ENCODE results near the gene AZIN2.
A peak's percentile ranks its signal among the peaks of the same experiment; 100 is the strongest.

The AZIN2 gene

DNA sequence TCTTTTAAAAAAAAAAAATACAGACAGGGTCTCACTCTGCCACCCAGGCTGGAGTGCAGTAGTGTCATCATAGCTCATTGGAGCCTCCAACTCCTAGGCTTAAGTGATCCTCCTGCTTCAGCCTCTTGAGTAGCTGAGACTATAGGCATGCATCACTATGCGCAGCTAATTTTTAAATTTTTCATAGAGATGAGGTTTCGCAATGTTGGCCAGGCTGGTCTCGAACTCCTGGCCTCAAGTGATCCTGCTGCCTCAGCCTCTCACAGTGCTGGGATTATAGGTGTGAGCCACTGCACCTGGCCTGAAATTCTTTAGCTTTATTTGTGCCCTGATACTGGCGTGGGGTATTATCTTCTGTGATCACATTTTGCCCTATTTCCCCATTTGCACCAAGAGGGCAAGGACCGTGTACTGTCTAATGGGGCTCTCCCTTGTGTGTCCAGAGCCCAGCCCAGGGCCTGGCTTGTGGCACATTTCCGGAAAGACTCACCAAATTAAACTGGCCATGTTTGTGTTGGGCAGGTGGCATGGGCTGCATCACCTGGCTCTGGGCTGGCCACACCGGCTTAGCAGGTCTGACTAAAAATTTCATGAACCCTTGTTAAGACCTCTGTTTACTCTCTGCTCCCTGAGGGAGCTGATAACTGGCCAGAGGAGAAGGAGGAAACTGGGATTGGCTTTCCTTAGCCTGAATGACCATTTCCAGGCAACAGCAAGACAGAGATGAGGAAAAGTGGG lies 68.7 kb downstream of the AZIN2 start:
- Mint-ChIP-seq H3K4me3 (no peak overlapping the region), H3K9me3 (no peaks in the 10 kb centered on the region)

DNA sequence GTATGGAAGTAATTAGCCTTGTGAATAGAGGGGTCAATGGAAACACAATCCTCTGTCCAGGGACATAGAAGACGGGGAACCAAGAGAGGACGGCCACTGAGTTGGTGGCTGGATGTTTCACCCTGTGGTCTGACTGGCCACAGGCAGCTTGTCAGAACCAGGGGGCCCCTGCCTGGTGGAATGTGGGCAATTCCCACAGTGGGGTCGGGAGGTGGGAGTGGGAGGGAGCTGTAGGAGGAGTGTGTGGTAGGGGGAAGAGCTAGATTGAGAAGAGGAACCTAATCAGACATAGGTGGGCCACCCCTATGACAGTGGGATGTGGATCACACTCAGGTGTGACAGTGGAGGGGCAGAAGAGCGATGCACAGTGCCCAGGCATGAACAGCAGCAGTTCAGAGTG lies 69.6 kb downstream of the AZIN2 start:
- TF ChIP-seq, protein P1, sequence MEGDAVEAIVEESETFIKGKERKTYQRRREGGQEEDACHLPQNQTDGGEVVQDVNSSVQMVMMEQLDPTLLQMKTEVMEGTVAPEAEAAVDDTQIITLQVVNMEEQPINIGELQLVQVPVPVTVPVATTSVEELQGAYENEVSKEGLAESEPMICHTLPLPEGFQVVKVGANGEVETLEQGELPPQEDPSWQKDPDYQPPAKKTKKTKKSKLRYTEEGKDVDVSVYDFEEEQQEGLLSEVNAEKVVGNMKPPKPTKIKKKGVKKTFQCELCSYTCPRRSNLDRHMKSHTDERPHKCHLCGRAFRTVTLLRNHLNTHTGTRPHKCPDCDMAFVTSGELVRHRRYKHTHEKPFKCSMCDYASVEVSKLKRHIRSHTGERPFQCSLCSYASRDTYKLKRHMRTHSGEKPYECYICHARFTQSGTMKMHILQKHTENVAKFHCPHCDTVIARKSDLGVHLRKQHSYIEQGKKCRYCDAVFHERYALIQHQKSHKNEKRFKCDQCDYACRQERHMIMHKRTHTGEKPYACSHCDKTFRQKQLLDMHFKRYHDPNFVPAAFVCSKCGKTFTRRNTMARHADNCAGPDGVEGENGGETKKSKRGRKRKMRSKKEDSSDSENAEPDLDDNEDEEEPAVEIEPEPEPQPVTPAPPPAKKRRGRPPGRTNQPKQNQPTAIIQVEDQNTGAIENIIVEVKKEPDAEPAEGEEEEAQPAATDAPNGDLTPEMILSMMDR (IDR thresholded peaks at IDR 0.05; ENCODE audit: unreplicated experiment in 3 of 3): no peak
- Mint-ChIP-seq H3K36me3 (ENCODE audit: low read depth) (peaks cover 25% of the 10 kb centered on the region), H3K27me3 (ENCODE audit: low read depth) (no peaks in the 10 kb centered on the region), H3K4me3 (no peak overlapping the region), H3K4me1 (peaks cover 36% of the 10 kb centered on the region), H3K27ac (peak overlapping the region; percentile 26 to 71 (median 51)), H3K9me3 (no peaks in the 10 kb centered on the region)

More for the DNA sequence above, 68.7 kb downstream of the AZIN2 start:
- Mint-ChIP-seq H3K27me3 (ENCODE audit: low read depth) (no peaks in the 10 kb centered on the region), H3K36me3 (ENCODE audit: low read depth) (peaks cover 21% of the 10 kb centered on the region), H3K4me1 (peaks cover 34% of the 10 kb centered on the region), H3K27ac (peak overlapping the region in 2 of 3 experiments; percentile 26 to 71)
- TF ChIP-seq, protein P1 (IDR thresholded peaks at IDR 0.05; ENCODE audit: unreplicated experiment in 3 of 3): no peak

DNA sequence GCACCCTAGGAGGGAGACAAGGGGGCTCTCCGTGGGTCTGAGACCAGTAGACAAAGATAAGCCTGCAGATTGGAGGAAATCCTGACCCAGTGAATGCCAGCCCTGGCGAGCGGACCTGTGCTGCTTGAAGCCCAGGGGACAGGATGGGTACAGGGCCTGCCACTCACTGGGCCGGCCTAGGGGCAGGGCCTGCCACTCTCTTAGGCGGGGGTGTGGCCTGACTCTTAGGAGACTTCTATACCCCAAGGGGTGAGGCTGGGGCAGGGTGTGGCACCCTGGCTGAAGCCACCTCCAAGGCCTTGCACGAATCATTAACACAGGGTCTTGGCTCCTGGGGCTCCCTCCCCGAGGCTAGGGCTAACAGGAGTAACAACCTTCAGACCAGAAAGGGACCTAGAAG lies 70.2 kb downstream of the AZIN2 start:
- peaks cover 42% of the 10 kb centered on the region for H3K4me1 Mint-ChIP-seq
- H3K27ac Mint-ChIP-seq: peak overlapping the region; percentile 51 to 71 (median 67)
- no peaks in the 10 kb centered on the region for H3K27me3 Mint-ChIP-seq (ENCODE audit: low read depth)
- H3K9me3 Mint-ChIP-seq: no peaks in the 10 kb centered on the region
- peaks cover 31% of the 10 kb centered on the region for H3K36me3 Mint-ChIP-seq (ENCODE audit: low read depth)
- TF ChIP-seq, protein P1 (IDR thresholded peaks at IDR 0.05; ENCODE audit: unreplicated experiment in 3 of 3): no peak
- H3K4me3 Mint-ChIP-seq: no peak overlapping the region

DNA sequence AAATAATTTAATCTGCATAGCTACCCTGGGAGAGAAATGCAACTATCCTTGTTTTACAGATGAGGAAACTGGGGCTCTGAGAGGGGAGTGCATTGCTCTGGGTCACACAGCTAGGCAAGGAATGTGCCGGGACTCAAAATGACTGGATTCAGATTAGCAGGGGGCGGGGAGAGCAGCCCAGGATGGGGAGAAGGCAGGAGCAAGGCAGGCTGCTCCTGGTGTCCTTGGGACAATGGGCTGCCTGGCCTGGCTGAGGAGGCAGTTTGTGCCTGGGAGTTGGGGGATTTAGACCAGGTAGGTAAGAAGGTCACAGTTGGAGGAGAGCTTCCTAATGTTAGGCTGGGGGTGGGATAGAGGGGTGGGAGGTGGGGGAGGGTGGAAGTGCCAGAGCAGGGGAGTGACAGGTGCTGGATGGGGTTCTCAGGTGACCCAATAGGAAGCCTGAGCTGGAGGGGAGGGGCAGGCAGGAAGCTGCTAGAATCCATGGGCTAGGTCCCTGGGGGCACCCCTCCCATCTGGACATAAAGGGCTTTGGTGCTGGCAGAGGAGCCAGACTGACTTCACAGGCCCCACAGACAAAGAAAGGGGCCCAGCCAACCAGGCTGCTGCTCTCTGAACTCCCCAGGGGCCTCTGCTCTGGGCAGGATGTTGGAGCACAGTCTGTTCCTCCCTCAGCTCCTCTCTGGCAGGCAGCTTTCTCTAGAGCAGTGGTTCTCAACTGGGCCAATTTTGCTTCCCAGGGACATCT lies 71.9 kb downstream of the AZIN2 start:
- Mint-ChIP-seq H3K27ac (peak overlapping the region; percentile 2 to 82 (median 67)), H3K4me3 (no peak overlapping the region), H3K36me3 (ENCODE audit: low read depth) (peaks cover 34% of the 10 kb centered on the region), H3K4me1 (peaks cover 53% of the 10 kb centered on the region), H3K9me3 (no peaks in the 10 kb centered on the region), H3K27me3 (ENCODE audit: low read depth) (no peaks in the 10 kb centered on the region)
- TF ChIP-seq, protein P1 (IDR thresholded peaks at IDR 0.05; ENCODE audit: unreplicated experiment in 3 of 3): no peak

DNA sequence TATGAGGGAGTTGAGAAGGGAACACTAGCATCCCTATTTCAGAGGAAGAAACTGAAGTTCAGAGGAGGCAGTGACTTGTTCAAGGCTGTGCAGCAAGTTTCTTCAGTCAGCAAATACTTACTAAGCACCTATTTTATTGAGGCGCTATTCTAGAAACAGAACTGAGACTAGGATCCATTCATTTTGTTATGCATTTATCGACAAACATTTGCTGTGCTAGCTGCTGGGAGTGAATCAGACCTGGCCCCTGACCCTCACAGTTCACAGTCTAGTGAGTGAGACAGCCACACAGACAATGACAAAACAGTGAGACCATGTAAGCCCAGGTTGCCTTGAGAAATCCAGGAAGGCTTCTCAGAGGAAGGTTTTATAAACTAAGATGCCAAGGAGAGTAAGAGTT lies 72.7 kb downstream of the AZIN2 start:
- Mint-ChIP-seq H3K27me3 (ENCODE audit: low read depth) (no peaks in the 10 kb centered on the region), H3K27ac (peak overlapping the region; percentile 42 to 82 (median 67)), H3K9me3 (no peaks in the 10 kb centered on the region), H3K4me3 (no peak overlapping the region), H3K36me3 (ENCODE audit: low read depth) (peaks cover 37% of the 10 kb centered on the region), H3K4me1 (peaks cover 53% of the 10 kb centered on the region)
- TF ChIP-seq, protein P1 (IDR thresholded peaks at IDR 0.05; ENCODE audit: unreplicated experiment in 3 of 3): no peak

Measured in nephron (organoid).